HEK293 (cell line): Measurements from ENCODE around the gene CHN2.
"Not testable (repeated sequence)": the region's sequence is repeated elsewhere in the genome, so short reads cannot be mapped to it uniquely, and the experiment has no call there.

Experiments
- CTCF ChIA-PET: fragments of 350-600 bp; formaldehyde crosslinking; extraction: SDS; loops from one replicate; lab custom pipeline; 2021; ENCODE audit warnings: antibody characterized with exemption; lab: Yijun Ruan, JAX
- POLR2A ChIA-PET: fragments of 300-600 bp; formaldehyde crosslinking; extraction: SDS; loops from one replicate; lab custom pipeline; 2020; ENCODE audit warnings: antibody characterized with exemption, inconsistent platforms; lab: Yijun Ruan, JAX
- H3K27ac ChIP-seq: fragments of 200-500 bp; sonication (Bioruptor generic); 2 replicates; pipeline ENCODE4 v1.5.1; 2014; ENCODE audit warnings: low read depth, low read length, control low read depth, inconsistent platforms; ENCODE audit errors: extremely low read depth
- H3K36me3 ChIP-seq, 2 experiments: fragments of 200-500 bp in 1 of 2; sonication (Bioruptor generic) in 1 of 2; 1 replicate in 1 of 2; 2 replicates in 1 of 2; pipeline ENCODE4 v1.5.1; 2014 to 2017; ENCODE audit warnings: inconsistent platforms in 2 of 2, low read length in 2 of 2; ENCODE audit not compliant: control insufficient read depth in 2 of 2, insufficient read depth in 1 of 2
- H3K4me1 ChIP-seq: fragments of 200-500 bp; sonication (Bioruptor generic); 2 replicates; pipeline ENCODE4 v1.5.1; 2014; ENCODE audit warnings: mild to moderate bottlenecking, low read length, inconsistent platforms; ENCODE audit not compliant: control insufficient read depth, insufficient read depth
- H3K4me3 ChIP-seq: 2 replicates; pipeline ENCODE4 v1.5.1; 2011; ENCODE audit warnings: low read depth, mild to moderate bottlenecking, control low read depth, low read length, moderate library complexity
- H3K9me3 ChIP-seq: fragments of 200-500 bp; sonication (Bioruptor generic); 2 replicates; pipeline ENCODE4 v1.5.1; 2014; ENCODE audit warnings: low read depth, low read length, inconsistent platforms; ENCODE audit not compliant: control insufficient read depth, insufficient read depth
- AEBP2 ChIP-seq: fragments of 450-650 bp; formaldehyde crosslinking; IDR thresholded peaks from 2 replicates; pipeline ENCODE4 v1.5.1; 2016; ENCODE audit warnings: missing biosample characterization, missing genetic modification characterization, borderline replicate concordance
- GLIS1 ChIP-seq: fragments of 450-650 bp; formaldehyde crosslinking; IDR thresholded peaks from 2 replicates; pipeline ENCODE4 v1.5.1; 2016; ENCODE audit warnings: missing biosample characterization, missing genetic modification characterization
- HIC1 ChIP-seq: fragments of 450-650 bp; formaldehyde crosslinking; IDR thresholded peaks from 2 replicates; pipeline ENCODE4 v1.5.1; 2016; ENCODE audit warnings: missing biosample characterization, missing genetic modification characterization
- MYNN ChIP-seq: fragments of 450-650 bp; formaldehyde crosslinking; IDR thresholded peaks from 2 replicates; pipeline ENCODE4 v1.5.1; 2016; ENCODE audit warnings: missing biosample characterization, missing genetic modification characterization, borderline replicate concordance
- SP2 ChIP-seq: fragments of 450-650 bp; formaldehyde crosslinking; IDR thresholded peaks from 2 replicates; pipeline ENCODE4 v1.5.1; 2016; ENCODE audit warnings: missing biosample characterization, missing genetic modification characterization
- ZBTB48 ChIP-seq: fragments of 450-650 bp; formaldehyde crosslinking; IDR thresholded peaks from 2 replicates; pipeline ENCODE4 v1.5.1; 2016; ENCODE audit warnings: missing biosample characterization, missing genetic modification characterization
- ZFP69B ChIP-seq: fragments of 450-650 bp; formaldehyde crosslinking; IDR thresholded peaks from 2 replicates; pipeline ENCODE4 v1.5.1; 2016; ENCODE audit warnings: missing biosample characterization, missing genetic modification characterization
- ZNF324 ChIP-seq: fragments of 450-650 bp; formaldehyde crosslinking; IDR thresholded peaks from 2 replicates; pipeline ENCODE4 v1.5.1; 2016; ENCODE audit warnings: missing biosample characterization, missing genetic modification characterization
- ZNF391 ChIP-seq: fragments of 450-650 bp; formaldehyde crosslinking; IDR thresholded peaks from 2 replicates; pipeline ENCODE4 v1.5.1; 2016; ENCODE audit warnings: low read depth, missing biosample characterization, missing genetic modification characterization, borderline replicate concordance
- ZNF488 ChIP-seq: fragments of 450-650 bp; formaldehyde crosslinking; IDR thresholded peaks from 2 replicates; pipeline ENCODE4 v1.5.1; 2016; ENCODE audit warnings: missing biosample characterization, missing genetic modification characterization
- ZNF514 ChIP-seq: fragments of 450-650 bp; formaldehyde crosslinking; IDR thresholded peaks from 2 replicates; pipeline ENCODE4 v1.5.1; 2016; ENCODE audit warnings: missing biosample characterization, missing genetic modification characterization
- ZNF571 ChIP-seq: fragments of 450-650 bp; formaldehyde crosslinking; IDR thresholded peaks from 2 replicates; pipeline ENCODE4 v1.5.0; 2017; ENCODE audit warnings: missing biosample characterization, missing genetic modification characterization
- ZNF596 ChIP-seq: fragments of 450-650 bp; IDR thresholded peaks from 2 replicates; pipeline ENCODE4 v1.5.0; 2018; ENCODE audit warnings: missing biosample characterization, mild to moderate bottlenecking, missing genetic modification characterization, moderate library complexity
- ZNF624 ChIP-seq: fragments of 450-650 bp; formaldehyde crosslinking; IDR thresholded peaks from 2 replicates; pipeline ENCODE4 v1.5.1; 2017; ENCODE audit warnings: missing biosample characterization, missing genetic modification characterization
- ZNF626 ChIP-seq: fragments of 450-650 bp; sonication (Bioruptor Pico); formaldehyde crosslinking; IDR thresholded peaks from 2 replicates; pipeline ENCODE4 v1.5.1; 2018; ENCODE audit warnings: missing biosample characterization, missing genetic modification characterization, inconsistent platforms
- ZSCAN18 ChIP-seq: fragments of 450-650 bp; formaldehyde crosslinking; IDR thresholded peaks from 2 replicates; pipeline ENCODE4 v1.5.1; 2016; ENCODE audit warnings: missing biosample characterization, missing genetic modification characterization
- ZSCAN5A ChIP-seq: fragments of 450-650 bp; formaldehyde crosslinking; IDR thresholded peaks from 2 replicates; pipeline ENCODE4 v1.5.1; 2016; ENCODE audit warnings: missing biosample characterization, missing genetic modification characterization

The CHN2 gene

GRCh38 chr7:29209745-29210144, 15.2 kb downstream of the CHN2 start (continued):
- TF ChIP-seq ZNF596 (tag by site-specific recombination) (no peak), ZNF324 (tag by site-specific recombination) (no peak), MYNN (no peak), ZNF626 (tag by site-specific recombination) (no peak)

- H3K27ac ChIP-seq, POLR2A ChIA-PET, H3K9me3 ChIP-seq, H3K4me1 ChIP-seq, H3K36me3 ChIP-seq, H3K4me3 ChIP-seq: not testable (repeated sequence)
- CTCF ChIA-PET: interaction anchor here (0.6 kb wide), 1 partner anchor 40 kb away, joined by 3 read pairs; no protein-coding TSS in a partner anchor
These were observed 18.2 kb downstream of the CHN2 start for GRCh38 chr7:29212736-29213135.

- Histone ChIP-seq H3K9me3 (no peaks in the 10 kb centered on the region), H3K4me1 (no peaks in the 10 kb centered on the region; the same call in 1 of the 2 replicates), H3K27ac (no peak overlapping the region), H3K36me3 (no peaks in the 10 kb centered on the region), H3K4me3 (no peak overlapping the region)
- ChIA-PET POLR2A (no interaction called here), CTCF (interaction anchor here (0.9 kb wide), 1 partner anchor 16 kb away, joined by 3 read pairs; no protein-coding TSS in a partner anchor)
- TF ChIP-seq AEBP2 (tag by site-specific recombination): no peak
These were observed 19.5 kb downstream of the CHN2 start for GRCh38 chr7:29214056-29214455.

GRCh38 chr7:29214816-29215215, 20.2 kb downstream of the CHN2 start:
- TF ChIP-seq ZNF488 (tag by site-specific recombination) (no peak), ZSCAN5A (tag by site-specific recombination) (no peak), ZNF624 (tag by site-specific recombination) (no peak), GLIS1 (tag by site-specific recombination) (no peak)
- no peaks in the 10 kb centered on the region for H3K36me3 ChIP-seq
- no peak overlapping the region for H3K4me3 ChIP-seq
- H3K9me3 ChIP-seq: no peaks in the 10 kb centered on the region
- no peaks in the 10 kb centered on the region; the same call in 1 of the 2 replicates for H3K4me1 ChIP-seq
- ChIA-PET POLR2A (no interaction called here), CTCF (interaction anchor here (0.7 to 1.4 kb wide), 3 partner anchors 15 to 51 kb away, joined by 3 to 5 read pairs (median 3); no protein-coding TSS in a partner anchor)
- no peak overlapping the region for H3K27ac ChIP-seq

- POLR2A ChIA-PET: no interaction called here
- Histone ChIP-seq H3K36me3 (no peaks in the 10 kb centered on the region), H3K9me3 (no peaks in the 10 kb centered on the region; the same call in 1 of the 2 replicates), H3K27ac (no peak overlapping the region), H3K4me1 (no peaks in the 10 kb centered on the region; the same call in 1 of the 2 replicates), H3K4me3 (no peak overlapping the region)
- CTCF ChIA-PET: interaction anchor here (1.4 to 1.7 kb wide), 3 partner anchors 12 to 294 kb away, joined by 3 to 5 read pairs (median 5); no protein-coding TSS in a partner anchor
- TF ChIP-seq HIC1 (tag by site-specific recombination): no peak
- no peak for TF ChIP-seq ZSCAN18
- no peak for TF ChIP-seq SP2
- no peak for TF ChIP-seq ZNF514 (tag by site-specific recombination)
- no peak for TF ChIP-seq ZNF571 (tag by site-specific recombination)
- no peak for TF ChIP-seq ZNF391
- no peak for TF ChIP-seq ZFP69B (tag by site-specific recombination)
- TF ChIP-seq ZBTB48 (tag by site-specific recombination): no peak
- no peak for TF ChIP-seq ZNF596 (tag by site-specific recombination)
These were observed 21.6 kb downstream of the CHN2 start for GRCh38 chr7:29216128-29216527.
